ENCODE measurements around the gene PFKFB3.

GRCh38 chr10:6214612-6215011, 11.9 kb downstream of the PFKFB3 start:
- no peak for TF ChIP-seq CSDC2 (CRISPR knock-in tag; IDR thresholded peaks at IDR 0.05)
- no peak for TF ChIP-seq PATZ1 (CRISPR knock-in tag; IDR thresholded peaks at IDR 0.05; ENCODE audit: borderline replicate concordance)
- no peak for TF ChIP-seq CREB5 (CRISPR knock-in tag; IDR thresholded peaks at IDR 0.05; ENCODE audit: low read depth)
- no peak for TF ChIP-seq SNAI2 (CRISPR knock-in tag; IDR thresholded peaks at IDR 0.05)
- no peak for TF ChIP-seq RARB (CRISPR knock-in tag; IDR thresholded peaks at IDR 0.05)
- no peak for TF ChIP-seq ISL1 (CRISPR knock-in tag; IDR thresholded peaks at IDR 0.05)
- no peak for TF ChIP-seq ESRRG (CRISPR knock-in tag; IDR thresholded peaks at IDR 0.05)
- no peak for TF ChIP-seq ZFP30 (CRISPR knock-in tag; IDR thresholded peaks at IDR 0.05)

Measured in SK-N-SH treated with all-trans-retinoic acid at 6 μM for 48 hours (cell line).